ENCODE data around the gene NUDT16. TPM values are rescaled to one million over a fixed set of nuclear protein-coding genes. Genes with fewer than 3 reads are reported as not detected.
"Not testable (repeated sequence)": the region's sequence is repeated elsewhere in the genome, so short reads cannot be mapped to it uniquely, and the experiment has no call there.

The NUDT16 gene
- total RNA-seq, 1 experiment from 2014 or later: 12.3 TPM

- no peak overlapping the region for H3K27ac ChIP-seq
- no peaks in the 10 kb centered on the region for H3K4me1 ChIP-seq
- no peaks in the 10 kb centered on the region for H3K36me3 ChIP-seq
- H3K9me3 ChIP-seq (replicated peaks): no peaks in the 10 kb centered on the region
- H3K4me3 ChIP-seq: no peak overlapping the region
- no peak for DNase-seq
- H3K27me3 ChIP-seq: no peaks in the 10 kb centered on the region
These were observed 19.8 kb upstream of the NUDT16 start for GRCh38 chr3:131361464-131362421.

GRCh38 chr3:131363275-131363674 is 18.3 kb upstream of the NUDT16 start:
- no peak overlapping the region for H3K27ac ChIP-seq
- no peaks in the 10 kb centered on the region for H3K36me3 ChIP-seq
- no peaks in the 10 kb centered on the region for H3K27me3 ChIP-seq
- DNase-seq: no peak
- H3K9me3 ChIP-seq (replicated peaks): no peaks in the 10 kb centered on the region
- H3K4me3 ChIP-seq: no peak overlapping the region
- H3K4me1 ChIP-seq: no peaks in the 10 kb centered on the region

- Histone ChIP-seq H3K9me3 (replicated peaks) (no peaks in the 10 kb centered on the region), H3K27ac (no peak overlapping the region), H3K4me3 (no peak overlapping the region), H3K36me3 (no peaks in the 10 kb centered on the region), H3K4me1 (no peaks in the 10 kb centered on the region), H3K27me3 (no peaks in the 10 kb centered on the region)
- no peak for DNase-seq
These were observed 10.5 kb upstream of the NUDT16 start for GRCh38 chr3:131370935-131371687.

- H3K36me3 ChIP-seq: no peaks in the 10 kb centered on the region
- H3K27ac ChIP-seq: no peak overlapping the region
- no peaks in the 10 kb centered on the region for H3K9me3 ChIP-seq (replicated peaks)
- no peak overlapping the region for H3K4me3 ChIP-seq
- H3K27me3 ChIP-seq: no peaks in the 10 kb centered on the region
- H3K4me1 ChIP-seq: no peaks in the 10 kb centered on the region
- DNase-seq: no peak
These were observed 9.9 kb upstream of the NUDT16 start for GRCh38 chr3:131371688-131372066.

GRCh38 chr3:131374741-131375140 is 6.8 kb upstream of the NUDT16 start:
- H3K9me3 ChIP-seq (replicated peaks): no peaks in the 10 kb centered on the region
- DNase-seq: no peak
- no peaks in the 10 kb centered on the region for H3K27me3 ChIP-seq
- no peak overlapping the region for H3K4me3 ChIP-seq
- H3K27ac ChIP-seq: no peak overlapping the region
- no peaks in the 10 kb centered on the region for H3K4me1 ChIP-seq
- H3K36me3 ChIP-seq: no peaks in the 10 kb centered on the region

- H3K27me3 ChIP-seq; DNase-seq; H3K4me1 ChIP-seq; H3K9me3 ChIP-seq (replicated peaks); H3K36me3 ChIP-seq: not testable (repeated sequence)
- H3K27ac ChIP-seq: peak overlapping the region; percentile 46
- H3K4me3 ChIP-seq: peak overlapping the region; percentile 77
These were observed 641 bp upstream of the NUDT16 start for GRCh38 chr3:131380821-131381444.

GRCh38 chr3:131386429-131387165 is 5.0 kb downstream of the NUDT16 start:
- no peak for DNase-seq
- Histone ChIP-seq H3K9me3 (replicated peaks) (no peaks in the 10 kb centered on the region), H3K4me3 (no peak overlapping the region), H3K27ac (no peak overlapping the region), H3K4me1 (no peaks in the 10 kb centered on the region), H3K36me3 (no peaks in the 10 kb centered on the region), H3K27me3 (no peaks in the 10 kb centered on the region)

GRCh38 chr3:131387796-131388489 is 6.4 kb downstream of the NUDT16 start:
- Histone ChIP-seq H3K36me3 (no peaks in the 10 kb centered on the region), H3K9me3 (replicated peaks) (no peaks in the 10 kb centered on the region), H3K27ac (no peak overlapping the region), H3K4me3 (no peak overlapping the region), H3K27me3 (no peaks in the 10 kb centered on the region), H3K4me1 (no peaks in the 10 kb centered on the region)
- no peak for DNase-seq

GRCh38 chr3:131388490-131388799 is 6.9 kb downstream of the NUDT16 start:
- DNase-seq: no peak
- no peaks in the 10 kb centered on the region for H3K36me3 ChIP-seq
- no peak overlapping the region for H3K27ac ChIP-seq
- no peak overlapping the region for H3K4me3 ChIP-seq
- H3K27me3 ChIP-seq: no peaks in the 10 kb centered on the region
- no peaks in the 10 kb centered on the region for H3K4me1 ChIP-seq
- H3K9me3 ChIP-seq (replicated peaks): no peaks in the 10 kb centered on the region

- Histone ChIP-seq H3K36me3 (no peaks in the 10 kb centered on the region), H3K9me3 (replicated peaks) (no peaks in the 10 kb centered on the region), H3K27ac (no peak overlapping the region), H3K27me3 (no peaks in the 10 kb centered on the region), H3K4me1 (no peaks in the 10 kb centered on the region), H3K4me3 (no peak overlapping the region)
- DNase-seq: no peak
These were observed 8.8 kb downstream of the NUDT16 start for GRCh38 chr3:131390331-131390730.

- H3K27ac ChIP-seq: no peak overlapping the region
- no peaks in the 10 kb centered on the region for H3K9me3 ChIP-seq (replicated peaks)
- no peaks in the 10 kb centered on the region for H3K4me1 ChIP-seq
- H3K4me3 ChIP-seq: no peak overlapping the region
- DNase-seq: no peak
- no peaks in the 10 kb centered on the region for H3K27me3 ChIP-seq
- H3K36me3 ChIP-seq: no peaks in the 10 kb centered on the region
These were observed 11.5 kb downstream of the NUDT16 start for GRCh38 chr3:131393051-131393450.

- no peak for DNase-seq
- H3K27me3 ChIP-seq: no peaks in the 10 kb centered on the region
- no peaks in the 10 kb centered on the region for H3K36me3 ChIP-seq
- H3K9me3 ChIP-seq (replicated peaks): no peaks in the 10 kb centered on the region
- H3K27ac ChIP-seq: no peak overlapping the region
- no peak overlapping the region for H3K4me3 ChIP-seq
- no peaks in the 10 kb centered on the region for H3K4me1 ChIP-seq
These were observed 12.3 kb downstream of the NUDT16 start for GRCh38 chr3:131393868-131394267.

- Histone ChIP-seq H3K27ac (no peak overlapping the region), H3K9me3 (replicated peaks) (no peaks in the 10 kb centered on the region), H3K4me1 (no peaks in the 10 kb centered on the region), H3K36me3 (no peaks in the 10 kb centered on the region), H3K4me3 (no peak overlapping the region), H3K27me3 (no peaks in the 10 kb centered on the region)
- no peak for DNase-seq
These were observed 12.8 kb downstream of the NUDT16 start for GRCh38 chr3:131394400-131394799.

- no peak overlapping the region for H3K27ac ChIP-seq
- no peaks in the 10 kb centered on the region for H3K9me3 ChIP-seq (replicated peaks)
- H3K4me3 ChIP-seq: no peak overlapping the region
- DNase-seq: no peak
- H3K36me3 ChIP-seq: no peaks in the 10 kb centered on the region
- no peaks in the 10 kb centered on the region for H3K27me3 ChIP-seq
- H3K4me1 ChIP-seq: no peaks in the 10 kb centered on the region
These were observed 14.6 kb downstream of the NUDT16 start for GRCh38 chr3:131396170-131396569.

Measured in SJCRH30 (cell line).